K562 (cell line): ENCODE data around the gene ADAM8. TPM values are rescaled to one million over a fixed set of nuclear protein-coding genes. Genes with fewer than 3 reads are reported as not detected.

Experiments
- CBFA2T3 ChIP-seq: fragments of 450-650 bp; IDR thresholded peaks from 2 replicates; pipeline ENCODE4 v1.6.1; 2017
- CHCHD3 ChIP-seq: fragments of 250-450 bp; sonication (Bioruptor Pico); IDR thresholded peaks from 2 replicates; pipeline ENCODE4 v2.1.2; 2022; ENCODE audit warnings: mild to moderate bottlenecking
- HEY1 ChIP-seq: fragments of 250-450 bp; sonication (Bioruptor Pico); IDR thresholded peaks from 2 replicates; pipeline ENCODE4 v1.5.0; 2020; ENCODE audit warnings: mild to moderate bottlenecking, moderate library complexity, borderline replicate concordance
- JUNB ChIP-seq: fragments of 450-650 bp; formaldehyde crosslinking; conservative IDR thresholded peaks from 2 replicates; pipeline ENCODE4 v1.4.0; 2020; ENCODE audit warnings: mild to moderate bottlenecking
- JUND ChIP-seq, 2 experiments: IDR thresholded peaks; 2 replicates in 1 of 2; 3 replicates in 1 of 2; pipeline ENCODE4 v1.6.1; 2011; ENCODE audit warnings: borderline replicate concordance in 2 of 2, low read depth in 2 of 2, low read length in 2 of 2, improper control_type of control experiment in 1 of 2, missing biosample characterization in 1 of 2, missing genetic modification characterization in 1 of 2, missing genetic modification reagents in 1 of 2
- KLF1 ChIP-seq: fragments of 450-650 bp; IDR thresholded peaks from 2 replicates; pipeline ENCODE4 v1.6.1; 2016; ENCODE audit warnings: missing genetic modification characterization, missing compliant biosample characterization
- MAFG ChIP-seq: fragments of 450-650 bp; conservative IDR thresholded peaks from 2 replicates; pipeline ENCODE4 v1.6.1; 2016; ENCODE audit warnings: missing genetic modification characterization, missing compliant biosample characterization
- MIER1 ChIP-seq: fragments of 450-650 bp; IDR thresholded peaks from 2 replicates; pipeline ENCODE4 v1.6.1; 2016; ENCODE audit warnings: antibody characterized with exemption, mild to moderate bottlenecking, low read depth
- MTA1 ChIP-seq: fragments of 450-650 bp; IDR thresholded peaks from 2 replicates; pipeline ENCODE4 v1.6.1; 2017; ENCODE audit warnings: borderline replicate concordance
- MYNN ChIP-seq, 2 experiments: sonication (generic); formaldehyde crosslinking in 1 of 2; IDR thresholded peaks; 2 replicates each; pipeline versions ENCODE4 v1.5.0 to v1.6.1; 2016 to 2020; ENCODE audit warnings: antibody characterized with exemption in 1 of 2, missing genetic modification reagents in 1 of 2
- NUFIP1 ChIP-seq: fragments of 450-650 bp; IDR thresholded peaks from 2 replicates; pipeline ENCODE4 v1.6.1; 2018; ENCODE audit not compliant: partially characterized antibody
- TAF7 ChIP-seq: fragments of 450-650 bp; IDR thresholded peaks from 2 replicates; pipeline ENCODE4 v1.6.1; 2016; ENCODE audit warnings: missing genetic modification characterization, missing compliant biosample characterization
- TEAD1 ChIP-seq, 2 experiments: fragments of 450-650 bp in 1 of 2; sonication (generic) in 1 of 2; formaldehyde crosslinking; IDR thresholded peaks; 2 replicates each; pipeline versions ENCODE4 v1.4.0 to v1.8.0; 2020 to 2022; ENCODE audit warnings: mild to moderate bottlenecking in 2 of 2, missing genetic modification reagents in 1 of 2
- ZBTB8A ChIP-seq: fragments of 450-650 bp; IDR thresholded peaks from 2 replicates; pipeline ENCODE4 v1.6.1; 2018; ENCODE audit warnings: mild to moderate bottlenecking, moderate library complexity; ENCODE audit not compliant: partially characterized antibody
- ZNF274 ChIP-seq: IDR thresholded peaks from 2 replicates; pipeline ENCODE4 v1.6.1; 2011; ENCODE audit warnings: low read depth, mild to moderate bottlenecking, low read length, moderate library complexity, borderline replicate concordance
- ZNF3 ChIP-seq: fragments of 250-450 bp; sonication (Bioruptor Pico); IDR thresholded peaks from 2 replicates; pipeline ENCODE4 v1.5.0; 2021; ENCODE audit warnings: mild to moderate bottlenecking, moderate library complexity
- ZNF707 ChIP-seq: fragments of 250-450 bp; sonication (Bioruptor Pico); conservative IDR thresholded peaks from 2 replicates; pipeline ENCODE4 v1.8.0; 2022; ENCODE audit warnings: inconsistent platforms, mild to moderate bottlenecking, moderate library complexity
- ZNF780A ChIP-seq: fragments of 250-450 bp; sonication (Bioruptor Pico); IDR thresholded peaks from 2 replicates; pipeline ENCODE4 v1.5.0; 2021; ENCODE audit warnings: mild to moderate bottlenecking
- polyA plus RNA-seq, 8 experiments: library from polyadenylated mRNA; depleted of rRNA in 4 of 8; stranded (reverse) in 5 of 8; unstranded in 3 of 8; fragments of >200 nt; fragmentation: Nextera tagmentation in 2 of 8; fragmentation: Illumina TruSeq in 1 of 8; extraction: Ambion mirVana in 2 of 8; extraction: Trizol in 1 of 8; gene quantifications; 2 replicates each; pipeline versions ENCODE4 v1.2.1 to v1.2.3, GENCODE V29; 2011 to 2014; ENCODE audit warnings: inconsistent platforms in 1 of 8, missing spikeins in 1 of 8
- total RNA-seq, 7 experiments: library from RNA; depleted of rRNA in 6 of 7; stranded (reverse); fragments of >200 nt in 6 of 7; fragmentation: Illumina TruSeq in 2 of 7; extraction: Trizol in 2 of 7; gene quantifications; 2 replicates each; pipeline versions ENCODE4 v1.2.1 to v1.2.3, GENCODE V29; 2011 to 2021; ENCODE audit warnings: low replicate concordance in 1 of 7
- TF ChIP-seq, protein P1 (sequence below): fragments of 250-450 bp; sonication (Bioruptor Pico); IDR thresholded peaks from 2 replicates; pipeline ENCODE4 v1.8.0; 2022; ENCODE audit warnings: moderate library complexity, mild to moderate bottlenecking, inconsistent platforms
- TF ChIP-seq, protein P2 (sequence below), 2 experiments: fragments of 450-650 bp; IDR thresholded peaks; 2 replicates each; pipeline ENCODE4 v1.6.1; 2018; ENCODE audit warnings: mild to moderate bottlenecking in 2 of 2, low read depth in 1 of 2; ENCODE audit not compliant: partially characterized antibody in 2 of 2
- TF ChIP-seq, protein P3 (sequence below): sonication (generic); formaldehyde crosslinking; IDR thresholded peaks from 2 replicates; pipeline ENCODE4 v1.8.1; 2023; ENCODE audit warnings: mild to moderate bottlenecking, missing genetic modification reagents
- TF ChIP-seq, protein P4 (sequence below): fragments of 250-450 bp; sonication (Bioruptor Pico); IDR thresholded peaks from 2 replicates; pipeline ENCODE4 v1.5.0; 2021

ADAM8 gene
- total and polyA plus RNA-seq, 9 of the 15 experiments (the other 6 are each of a cell fraction or from before 2014, with no cell fraction given): 0.07 to 7.0 (median 1.1) TPM

DNA sequence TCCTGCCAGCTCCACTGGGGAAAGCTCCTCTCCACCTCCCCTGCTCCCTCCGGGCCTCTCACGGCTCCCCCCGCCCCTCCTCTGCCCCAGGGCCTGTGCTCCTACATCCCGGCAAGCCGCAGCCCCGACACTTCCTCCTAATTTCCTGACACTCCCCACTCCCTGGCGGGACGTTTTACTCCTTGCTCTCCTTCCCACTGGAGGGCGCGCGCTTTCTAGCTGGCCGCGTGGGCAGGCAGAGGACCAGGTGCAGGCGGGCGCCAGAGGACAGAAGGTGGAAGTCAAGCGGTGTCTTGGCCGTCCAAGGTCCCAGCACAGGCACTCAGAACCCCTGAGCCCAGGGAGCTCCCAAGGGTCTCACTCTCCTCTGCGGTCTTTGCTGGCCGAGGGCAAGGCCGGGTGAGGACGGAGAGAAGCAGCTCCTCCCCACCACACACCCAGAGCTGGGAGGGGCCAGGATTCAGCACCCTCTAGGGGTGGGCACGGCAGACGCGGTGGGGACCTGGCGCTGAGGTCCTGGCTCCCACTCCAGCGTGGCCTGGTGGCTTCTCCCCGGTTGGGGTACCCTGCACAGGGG, 19.1 kb downstream of the ADAM8 start (continued):
- TF ChIP-seq, protein P1, sequence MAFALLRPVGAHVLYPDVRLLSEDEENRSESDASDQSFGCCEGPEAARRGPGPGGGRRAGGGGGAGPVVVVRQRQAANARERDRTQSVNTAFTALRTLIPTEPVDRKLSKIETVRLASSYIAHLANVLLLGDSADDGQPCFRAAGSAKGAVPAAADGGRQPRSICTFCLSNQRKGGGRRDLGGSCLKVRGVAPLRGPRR (CRISPR knock-in tag): no peak
- TF ChIP-seq MTA1: peak; percentile 59; the same call in 1 of the 2 replicates
- no peak for TF ChIP-seq CHCHD3 (CRISPR knock-in tag)
- TF ChIP-seq JUNB (CRISPR knock-in tag): no peak
- TF ChIP-seq, protein P2, sequence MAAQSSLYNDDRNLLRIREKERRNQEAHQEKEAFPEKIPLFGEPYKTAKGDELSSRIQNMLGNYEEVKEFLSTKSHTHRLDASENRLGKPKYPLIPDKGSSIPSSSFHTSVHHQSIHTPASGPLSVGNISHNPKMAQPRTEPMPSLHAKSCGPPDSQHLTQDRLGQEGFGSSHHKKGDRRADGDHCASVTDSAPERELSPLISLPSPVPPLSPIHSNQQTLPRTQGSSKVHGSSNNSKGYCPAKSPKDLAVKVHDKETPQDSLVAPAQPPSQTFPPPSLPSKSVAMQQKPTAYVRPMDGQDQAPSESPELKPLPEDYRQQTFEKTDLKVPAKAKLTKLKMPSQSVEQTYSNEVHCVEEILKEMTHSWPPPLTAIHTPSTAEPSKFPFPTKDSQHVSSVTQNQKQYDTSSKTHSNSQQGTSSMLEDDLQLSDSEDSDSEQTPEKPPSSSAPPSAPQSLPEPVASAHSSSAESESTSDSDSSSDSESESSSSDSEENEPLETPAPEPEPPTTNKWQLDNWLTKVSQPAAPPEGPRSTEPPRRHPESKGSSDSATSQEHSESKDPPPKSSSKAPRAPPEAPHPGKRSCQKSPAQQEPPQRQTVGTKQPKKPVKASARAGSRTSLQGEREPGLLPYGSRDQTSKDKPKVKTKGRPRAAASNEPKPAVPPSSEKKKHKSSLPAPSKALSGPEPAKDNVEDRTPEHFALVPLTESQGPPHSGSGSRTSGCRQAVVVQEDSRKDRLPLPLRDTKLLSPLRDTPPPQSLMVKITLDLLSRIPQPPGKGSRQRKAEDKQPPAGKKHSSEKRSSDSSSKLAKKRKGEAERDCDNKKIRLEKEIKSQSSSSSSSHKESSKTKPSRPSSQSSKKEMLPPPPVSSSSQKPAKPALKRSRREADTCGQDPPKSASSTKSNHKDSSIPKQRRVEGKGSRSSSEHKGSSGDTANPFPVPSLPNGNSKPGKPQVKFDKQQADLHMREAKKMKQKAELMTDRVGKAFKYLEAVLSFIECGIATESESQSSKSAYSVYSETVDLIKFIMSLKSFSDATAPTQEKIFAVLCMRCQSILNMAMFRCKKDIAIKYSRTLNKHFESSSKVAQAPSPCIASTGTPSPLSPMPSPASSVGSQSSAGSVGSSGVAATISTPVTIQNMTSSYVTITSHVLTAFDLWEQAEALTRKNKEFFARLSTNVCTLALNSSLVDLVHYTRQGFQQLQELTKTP (IDR thresholded peaks at IDR 0.05; ENCODE audit: low read depth in 1 of 2, partially characterized antibody in 2 of 2): no peak
- no peak for TF ChIP-seq TEAD1 (CRISPR knock-in tag; IDR thresholded peaks at IDR 0.05)
- TF ChIP-seq ZNF3 (CRISPR knock-in tag): no peak
- TF ChIP-seq, protein P3, sequence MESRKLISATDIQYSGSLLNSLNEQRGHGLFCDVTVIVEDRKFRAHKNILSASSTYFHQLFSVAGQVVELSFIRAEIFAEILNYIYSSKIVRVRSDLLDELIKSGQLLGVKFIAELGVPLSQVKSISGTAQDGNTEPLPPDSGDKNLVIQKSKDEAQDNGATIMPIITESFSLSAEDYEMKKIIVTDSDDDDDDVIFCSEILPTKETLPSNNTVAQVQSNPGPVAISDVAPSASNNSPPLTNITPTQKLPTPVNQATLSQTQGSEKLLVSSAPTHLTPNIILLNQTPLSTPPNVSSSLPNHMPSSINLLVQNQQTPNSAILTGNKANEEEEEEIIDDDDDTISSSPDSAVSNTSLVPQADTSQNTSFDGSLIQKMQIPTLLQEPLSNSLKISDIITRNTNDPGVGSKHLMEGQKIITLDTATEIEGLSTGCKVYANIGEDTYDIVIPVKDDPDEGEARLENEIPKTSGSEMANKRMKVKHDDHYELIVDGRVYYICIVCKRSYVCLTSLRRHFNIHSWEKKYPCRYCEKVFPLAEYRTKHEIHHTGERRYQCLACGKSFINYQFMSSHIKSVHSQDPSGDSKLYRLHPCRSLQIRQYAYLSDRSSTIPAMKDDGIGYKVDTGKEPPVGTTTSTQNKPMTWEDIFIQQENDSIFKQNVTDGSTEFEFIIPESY: no peak
- TF ChIP-seq ZBTB8A: no peak
- no peak for TF ChIP-seq HEY1 (CRISPR knock-in tag)
- no peak for TF ChIP-seq ZNF274
- TF ChIP-seq MYNN (IDR thresholded peaks at IDR 0.05): no peak
- TF ChIP-seq MYNN (CRISPR knock-in tag; IDR thresholded peaks at IDR 0.05): no peak
- no peak for TF ChIP-seq MAFG (tag)
- TF ChIP-seq MIER1: no peak
- no peak for TF ChIP-seq ZNF707 (CRISPR knock-in tag)
- no peak for TF ChIP-seq ZNF780A (CRISPR knock-in tag)
- TF ChIP-seq, protein P4, sequence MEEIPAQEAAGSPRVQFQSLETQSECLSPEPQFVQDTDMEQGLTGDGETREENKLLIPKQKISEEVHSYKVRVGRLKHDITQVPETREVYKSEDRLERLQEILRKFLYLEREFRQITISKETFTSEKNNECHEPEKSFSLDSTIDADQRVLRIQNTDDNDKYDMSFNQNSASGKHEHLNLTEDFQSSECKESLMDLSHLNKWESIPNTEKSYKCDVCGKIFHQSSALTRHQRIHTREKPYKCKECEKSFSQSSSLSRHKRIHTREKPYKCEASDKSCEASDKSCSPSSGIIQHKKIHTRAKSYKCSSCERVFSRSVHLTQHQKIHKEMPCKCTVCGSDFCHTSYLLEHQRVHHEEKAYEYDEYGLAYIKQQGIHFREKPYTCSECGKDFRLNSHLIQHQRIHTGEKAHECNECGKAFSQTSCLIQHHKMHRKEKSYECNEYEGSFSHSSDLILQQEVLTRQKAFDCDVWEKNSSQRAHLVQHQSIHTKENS: no peak
- no peak for TF ChIP-seq TAF7 (tag)
- no peak; the same call in 1 of the 2 replicates for TF ChIP-seq JUND (IDR thresholded peaks at IDR 0.05; ENCODE audit: borderline replicate concordance, low read depth, low read length)
- TF ChIP-seq JUND (tag; IDR thresholded peaks at IDR 0.05; ENCODE audit: borderline replicate concordance, low read depth, low read length): no peak; the same call in 2 of the 3 replicates
- no peak for TF ChIP-seq KLF1
- TF ChIP-seq NUFIP1: no peak
- no peak for TF ChIP-seq CBFA2T3
